ENCODE measurements around the gene BEST1.

DNA sequence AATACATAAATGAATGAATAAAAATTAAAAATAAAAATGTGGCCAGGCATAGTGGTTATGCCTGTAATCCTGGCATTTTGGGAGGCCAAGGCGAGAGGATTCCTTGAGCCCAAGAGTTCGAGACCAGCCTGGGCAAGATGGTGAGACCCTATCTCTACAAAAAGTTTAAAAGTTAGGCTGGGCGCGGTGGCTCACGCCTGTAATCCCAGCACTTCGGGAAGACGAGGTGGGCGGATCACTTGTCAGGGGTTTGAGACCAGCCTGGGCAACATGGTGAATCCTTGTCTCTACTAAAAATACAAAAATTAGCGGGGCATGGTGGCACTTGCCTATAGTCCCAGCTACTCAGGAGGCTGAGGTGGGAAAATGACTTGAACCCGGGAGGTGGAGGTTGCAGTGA lies 9.7 kb upstream of the BEST1 start:
- TF ChIP-seq, protein P1, sequence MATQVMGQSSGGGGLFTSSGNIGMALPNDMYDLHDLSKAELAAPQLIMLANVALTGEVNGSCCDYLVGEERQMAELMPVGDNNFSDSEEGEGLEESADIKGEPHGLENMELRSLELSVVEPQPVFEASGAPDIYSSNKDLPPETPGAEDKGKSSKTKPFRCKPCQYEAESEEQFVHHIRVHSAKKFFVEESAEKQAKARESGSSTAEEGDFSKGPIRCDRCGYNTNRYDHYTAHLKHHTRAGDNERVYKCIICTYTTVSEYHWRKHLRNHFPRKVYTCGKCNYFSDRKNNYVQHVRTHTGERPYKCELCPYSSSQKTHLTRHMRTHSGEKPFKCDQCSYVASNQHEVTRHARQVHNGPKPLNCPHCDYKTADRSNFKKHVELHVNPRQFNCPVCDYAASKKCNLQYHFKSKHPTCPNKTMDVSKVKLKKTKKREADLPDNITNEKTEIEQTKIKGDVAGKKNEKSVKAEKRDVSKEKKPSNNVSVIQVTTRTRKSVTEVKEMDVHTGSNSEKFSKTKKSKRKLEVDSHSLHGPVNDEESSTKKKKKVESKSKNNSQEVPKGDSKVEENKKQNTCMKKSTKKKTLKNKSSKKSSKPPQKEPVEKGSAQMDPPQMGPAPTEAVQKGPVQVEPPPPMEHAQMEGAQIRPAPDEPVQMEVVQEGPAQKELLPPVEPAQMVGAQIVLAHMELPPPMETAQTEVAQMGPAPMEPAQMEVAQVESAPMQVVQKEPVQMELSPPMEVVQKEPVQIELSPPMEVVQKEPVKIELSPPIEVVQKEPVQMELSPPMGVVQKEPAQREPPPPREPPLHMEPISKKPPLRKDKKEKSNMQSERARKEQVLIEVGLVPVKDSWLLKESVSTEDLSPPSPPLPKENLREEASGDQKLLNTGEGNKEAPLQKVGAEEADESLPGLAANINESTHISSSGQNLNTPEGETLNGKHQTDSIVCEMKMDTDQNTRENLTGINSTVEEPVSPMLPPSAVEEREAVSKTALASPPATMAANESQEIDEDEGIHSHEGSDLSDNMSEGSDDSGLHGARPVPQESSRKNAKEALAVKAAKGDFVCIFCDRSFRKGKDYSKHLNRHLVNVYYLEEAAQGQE (IDR thresholded peaks at IDR 0.05; ENCODE audit: low read depth): no peak
- TF ChIP-seq ZBTB7A (IDR thresholded peaks at IDR 0.05; ENCODE audit: low read depth) (no peak), EP300 (IDR thresholded peaks at IDR 0.05; ENCODE audit: borderline replicate concordance) (no peak), TAF1 (IDR thresholded peaks at IDR 0.05; ENCODE audit: low read depth) (no peak), RAD21 (IDR thresholded peaks at IDR 0.05; ENCODE audit: low read depth) (no peak), YY1 (IDR thresholded peaks at IDR 0.05; ENCODE audit: low read depth) (no peak), NFIC (IDR thresholded peaks at IDR 0.05) (no peak), EGR1 (IDR thresholded peaks at IDR 0.05) (no peak), TEAD4 (IDR thresholded peaks at IDR 0.05) (no peak), MAX (IDR thresholded peaks at IDR 0.05) (no peak), CREB1 (IDR thresholded peaks at IDR 0.05; ENCODE audit: low read depth) (no peak)
